EH (cell line): Measurements from ENCODE around the gene SLCO3A1.

ENCODE experiments used
- DNase-seq: peaks from one replicate; pipeline ENCODE4 v3.0.0-alpha.2; 2015; ENCODE audit warnings: low read depth

The SLCO3A1 gene

GRCh38 chr15:91861223-91861622, 7.7 kb downstream of the SLCO3A1 start:
- DNase-seq = no peak

GRCh38 chr15:91862891-91863504, 9.5 kb downstream of the SLCO3A1 start:
- no peak for DNase-seq

- no peak for DNase-seq
These were observed 10.2 kb downstream of the SLCO3A1 start for GRCh38 chr15:91863621-91864255.

GRCh38 chr15:91864664-91865063, 11.2 kb downstream of the SLCO3A1 start:
- no peak for DNase-seq

- no peak for DNase-seq
These were observed 12.0 kb downstream of the SLCO3A1 start for GRCh38 chr15:91865486-91865885.

GRCh38 chr15:91865950-91866349, 12.4 kb downstream of the SLCO3A1 start:
- DNase-seq = peak; percentile 35

- DNase-seq = peak; percentile 42
These were observed 12.9 kb downstream of the SLCO3A1 start for GRCh38 chr15:91866371-91866905.

- peak; percentile 42 for DNase-seq
These were observed 13.5 kb downstream of the SLCO3A1 start for GRCh38 chr15:91866971-91867372.

- peak; percentile 86 for DNase-seq
These were observed 14.1 kb downstream of the SLCO3A1 start for GRCh38 chr15:91867581-91868026.

GRCh38 chr15:91870876-91871537, 17.5 kb downstream of the SLCO3A1 start:
- no peak for DNase-seq

- no peak for DNase-seq
These were observed 18.3 kb downstream of the SLCO3A1 start for GRCh38 chr15:91871837-91872236.

GRCh38 chr15:91872356-91873137, 19.0 kb downstream of the SLCO3A1 start:
- DNase-seq = no peak

GRCh38 chr15:91873138-91873536, 19.6 kb downstream of the SLCO3A1 start:
- no peak for DNase-seq

GRCh38 chr15:91874171-91874570, 20.7 kb downstream of the SLCO3A1 start:
- DNase-seq = no peak

GRCh38 chr15:91874992-91875660, 21.6 kb downstream of the SLCO3A1 start:
- DNase-seq = no peak

- DNase-seq = no peak
These were observed 22.7 kb downstream of the SLCO3A1 start for GRCh38 chr15:91876187-91876586.

GRCh38 chr15:91878319-91878870, 24.9 kb downstream of the SLCO3A1 start:
- no peak for DNase-seq

GRCh38 chr15:91879158-91879557, 25.6 kb downstream of the SLCO3A1 start:
- DNase-seq = no peak

- DNase-seq = no peak
These were observed 26.9 kb downstream of the SLCO3A1 start for GRCh38 chr15:91880373-91880772.

- no peak for DNase-seq
These were observed 28.2 kb downstream of the SLCO3A1 start for GRCh38 chr15:91881569-91882297.
